Naive thymus-derived CD4-positive, alpha-beta T cell (primary cell): ENCODE measurements around the gene MPRIP. TPM values are rescaled to one million over a fixed set of nuclear protein-coding genes. Genes with fewer than 3 reads are reported as not detected.

ENCODE experiments used
- ATAC-seq: fragments of 150-1000 bp; cut with Tn5 transposase; 2 replicates; pipeline ENCODE4 v1.10.0; 2021; ENCODE audit warnings: mild to moderate bottlenecking, moderate library complexity
- CTCF ChIA-PET: fragments of 350-600 bp; sonication (Branson Sonifier 250); formaldehyde crosslinking; loops from one replicate; lab custom pipeline; 2021; ENCODE audit warnings: antibody characterized with exemption; lab: Charles Lee
- POLR2A ChIA-PET: fragments of 350-600 bp; sonication (Branson Sonifier 250); formaldehyde crosslinking; loops from one replicate; lab custom pipeline; 2021; ENCODE audit warnings: antibody characterized with exemption, inconsistent platforms; lab: Charles Lee
- DNase-seq, 9 donors: peaks; one replicate each; pipeline versions ENCODE4 v3.0.0 to v3.0.0-alpha.2; 2020 to 2022; ENCODE audit warnings: mixed read lengths in 1 of 9
- H3K27ac ChIP-seq: one replicate; pipeline ENCODE4 v1.7.0; 2013; ENCODE audit warnings: mild to moderate bottlenecking, low read depth, low read length, moderate library complexity
- H3K27me3 ChIP-seq, 2 donors: one replicate each; pipeline ENCODE4 v1.7.0; 2013; ENCODE audit warnings: low read length in 2 of 2, mild to moderate bottlenecking in 2 of 2, moderate library complexity in 2 of 2; ENCODE audit not compliant: control insufficient read depth in 2 of 2, insufficient read depth in 2 of 2
- H3K36me3 ChIP-seq, 3 experiments: 1 replicate in 2 of 3; 2 replicates in 1 of 3; pipeline ENCODE4 v1.7.0; 2013; ENCODE audit warnings: low read length in 3 of 3, mild to moderate bottlenecking in 3 of 3, moderate library complexity in 1 of 3; ENCODE audit not compliant: insufficient read depth in 3 of 3, control insufficient read depth in 2 of 3
- H3K4me1 ChIP-seq, 2 donors: one replicate each; pipeline ENCODE4 v1.7.0; 2013; ENCODE audit warnings: low read length in 2 of 2, mild to moderate bottlenecking in 2 of 2, moderate library complexity in 1 of 2; ENCODE audit not compliant: control insufficient read depth in 2 of 2, insufficient read depth in 2 of 2
- H3K4me3 ChIP-seq: 2 replicates; pipeline ENCODE4 v1.7.0; 2013; ENCODE audit warnings: mild to moderate bottlenecking, low read length
- H3K9me3 ChIP-seq, 3 experiments: 1 replicate in 2 of 3; 2 replicates in 1 of 3; pipeline ENCODE4 v1.7.0; 2013; ENCODE audit warnings: low read length in 3 of 3; ENCODE audit not compliant: control insufficient read depth in 2 of 3
- H3K27ac Mint-ChIP-seq, 9 donors: one replicate each; pipeline ENCODE4 v1.8.0; 2020 to 2022; ENCODE audit warnings: mixed read lengths in 9 of 9, mild to moderate bottlenecking in 8 of 9, moderate library complexity in 5 of 9, inconsistent platforms in 2 of 9
- H3K27me3 Mint-ChIP-seq, 5 donors: one replicate each; pipeline ENCODE4 v1.8.0; 2021 to 2022; ENCODE audit warnings: mixed read lengths in 5 of 5, mild to moderate bottlenecking in 1 of 5
- H3K36me3 Mint-ChIP-seq, 5 donors: one replicate each; pipeline ENCODE4 v1.8.0; 2020 to 2022; ENCODE audit warnings: mixed read lengths in 5 of 5, mild to moderate bottlenecking in 3 of 5, inconsistent platforms in 1 of 5
- H3K4me1 Mint-ChIP-seq, 7 donors: one replicate each; pipeline ENCODE4 v1.8.0; 2020 to 2022; ENCODE audit warnings: mixed read lengths in 7 of 7, mild to moderate bottlenecking in 3 of 7, inconsistent platforms in 1 of 7
- H3K4me3 Mint-ChIP-seq, 10 donors: one replicate each; pipeline ENCODE4 v1.8.0; 2020 to 2022; ENCODE audit warnings: mild to moderate bottlenecking in 10 of 10, mixed read lengths in 10 of 10, moderate library complexity in 6 of 10, inconsistent platforms in 2 of 10
- H3K9me3 Mint-ChIP-seq, 11 donors: one replicate each; pipeline ENCODE4 v1.8.0; 2020 to 2022; ENCODE audit warnings: mixed read lengths in 11 of 11, mild to moderate bottlenecking in 4 of 11, inconsistent platforms in 1 of 11, moderate library complexity in 1 of 11
- intact Hi-C, 2 donors: fragments of 100-400 bp; cut with micrococcal nuclease; formaldehyde crosslinking; loops; one replicate each; pipeline ENCODE4 v1.15.1; 2023
- polyA plus RNA-seq, 2 donors: library from polyadenylated mRNA; unstranded; fragments of 300-500 nt; fragmentation: Illumina TruSeq; gene quantifications; one replicate each; pipeline ENCODE4 v1.2.3, GENCODE V29; 2021
- total RNA-seq, 6 experiments: library from RNA in 5 of 6; stranded (reverse) in 5 of 6; gene quantifications; 1 replicate in 5 of 6; 2 replicates in 1 of 6; pipeline ENCODE4 v1.2.3 and lab custom pipeline; 2021 to 2026

The MPRIP gene
- total and polyA plus RNA-seq, 7 experiments from 2014 or later, result 18.6 to 259 (median 196) TPM

DNA sequence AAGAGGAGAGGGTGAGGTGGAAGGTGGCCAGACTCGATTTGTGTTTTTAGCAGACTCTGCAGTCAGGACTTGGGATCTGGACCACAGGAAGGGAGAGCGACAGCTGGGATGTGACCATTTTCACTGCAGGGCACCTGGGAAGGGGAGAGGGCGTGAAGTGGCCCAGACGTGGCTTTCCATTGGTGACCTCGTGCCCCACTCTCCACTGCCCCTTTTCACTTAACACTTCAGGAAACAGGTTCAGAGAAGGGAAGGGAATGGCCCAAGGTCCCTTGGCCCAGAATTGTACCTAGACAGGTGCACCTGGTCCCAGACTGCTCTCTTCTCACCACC is 22.9 kb upstream of the MPRIP start:
- no peaks in the 10 kb centered on the region for H3K36me3 ChIP-seq
- no peak overlapping the region for H3K27ac ChIP-seq
- intact Hi-C loops, result no loop called here
- no peak overlapping the region for H3K27ac Mint-ChIP-seq
- no peaks in the 10 kb centered on the region for H3K36me3 Mint-ChIP-seq
- H3K4me1 ChIP-seq, result peaks cover 12 to 20% of the 10 kb centered on the region in 2 donors
- ATAC-seq (no peak), DNase-seq (no peak)
- H3K9me3 ChIP-seq, result no peaks in the 10 kb centered on the region
- peaks cover 0 to 4% (median 0%) of the 10 kb centered on the region in 11 donors for H3K9me3 Mint-ChIP-seq
- peaks cover 22 to 34% (median 31%) of the 10 kb centered on the region in 7 donors for H3K4me1 Mint-ChIP-seq
- ChIA-PET POLR2A (no interaction called here), CTCF (interaction anchor here (0.8 kb wide), 1 partner anchor 26 kb away, joined by 3 read pairs; no protein-coding TSS in a partner anchor)
- no peaks in the 10 kb centered on the region for H3K27me3 ChIP-seq
- H3K4me3 ChIP-seq, result no peak overlapping the region
- no peak overlapping the region for H3K4me3 Mint-ChIP-seq
- peaks cover 0 to 3% (median 0%) of the 10 kb centered on the region in 5 donors for H3K27me3 Mint-ChIP-seq

DNA sequence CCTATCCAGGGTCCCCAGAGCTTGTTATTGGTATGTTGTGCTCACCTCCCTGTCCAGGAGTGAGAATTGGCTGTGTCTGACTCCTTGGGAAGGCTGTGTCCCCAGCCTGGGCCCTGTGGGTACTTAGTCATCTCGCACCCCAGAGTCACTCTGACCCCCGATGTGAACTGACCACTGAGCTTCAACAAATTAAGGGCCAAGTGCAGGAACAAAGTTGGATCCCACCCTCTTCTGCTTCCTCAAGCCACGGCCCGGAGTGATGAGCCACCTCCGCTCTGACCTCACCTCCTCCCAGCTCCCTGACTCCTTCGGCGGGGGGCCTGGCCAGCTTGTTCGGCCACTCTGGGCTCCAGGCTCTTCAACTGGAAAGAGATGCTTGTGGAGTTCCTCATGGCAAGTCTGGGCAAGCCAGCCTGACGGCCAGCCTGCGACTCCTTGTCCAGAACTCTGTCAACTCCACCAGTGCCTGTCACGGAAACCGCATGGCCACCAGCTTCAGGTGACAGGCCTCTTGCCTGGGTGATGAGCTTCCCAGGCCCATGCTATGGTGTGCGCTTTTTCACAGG is 22.3 kb upstream of the MPRIP start:
- DNase-seq (no peak), ATAC-seq (no peak)
- no peak overlapping the region for H3K27ac ChIP-seq
- Mint-ChIP-seq H3K36me3 (no peaks in the 10 kb centered on the region), H3K4me1 (peaks cover 22 to 33% (median 30%) of the 10 kb centered on the region in 7 donors), H3K4me3 (no peak overlapping the region), H3K9me3 (peaks cover 0 to 4% (median 0%) of the 10 kb centered on the region in 11 donors), H3K27ac (no peak overlapping the region), H3K27me3 (peaks cover 0 to 3% (median 0%) of the 10 kb centered on the region in 5 donors)
- no peaks in the 10 kb centered on the region for H3K27me3 ChIP-seq
- no peaks in the 10 kb centered on the region for H3K9me3 ChIP-seq
- ChIA-PET POLR2A (interaction anchor here (0.6 kb wide), 1 partner anchor 926 kb away, joined by 3 read pairs; no protein-coding TSS in a partner anchor), CTCF (interaction anchor here (0.8 kb wide), 1 partner anchor 25 kb away, joined by 3 read pairs; no protein-coding TSS in a partner anchor)
- no peak overlapping the region for H3K4me3 ChIP-seq
- H3K36me3 ChIP-seq, result no peaks in the 10 kb centered on the region
- H3K4me1 ChIP-seq, result peaks cover 12 to 19% of the 10 kb centered on the region in 2 donors
- intact Hi-C loops, result no loop called here

DNA sequence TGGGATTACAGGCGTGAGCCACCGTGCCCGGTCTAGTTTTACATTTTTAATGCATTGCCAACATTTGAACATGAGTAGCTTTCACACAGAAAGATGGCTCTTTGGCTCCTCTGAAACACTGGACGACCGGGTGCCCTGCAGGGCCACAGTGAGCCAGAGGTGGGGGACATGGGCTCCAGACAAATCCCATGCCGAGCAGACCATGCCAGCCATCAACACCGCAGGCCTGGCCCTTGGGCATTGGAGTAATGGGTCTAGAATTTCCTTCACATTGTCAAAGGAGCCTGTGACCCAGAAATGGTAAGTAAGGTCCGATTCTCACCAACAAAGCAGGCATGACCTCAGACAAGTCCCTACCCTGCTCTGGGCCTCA is 21.4 kb upstream of the MPRIP start:
- intact Hi-C loops, result no loop called here
- no peaks in the 10 kb centered on the region for H3K36me3 ChIP-seq
- H3K27ac Mint-ChIP-seq, result no peak overlapping the region
- DNase-seq (no peak), ATAC-seq (no peak)
- no peak overlapping the region for H3K4me3 Mint-ChIP-seq
- H3K4me1 ChIP-seq, result peaks cover 12 to 14% of the 10 kb centered on the region in 2 donors
- CTCF ChIA-PET, result no interaction called here
- H3K9me3 ChIP-seq, result no peaks in the 10 kb centered on the region
- H3K27ac ChIP-seq, result no peak overlapping the region
- no peaks in the 10 kb centered on the region for H3K27me3 ChIP-seq
- no peaks in the 10 kb centered on the region for H3K36me3 Mint-ChIP-seq
- no peak overlapping the region for H3K4me3 ChIP-seq
- H3K9me3 Mint-ChIP-seq, result peaks cover 0 to 2% (median 0%) of the 10 kb centered on the region in 11 donors
- no peaks in the 10 kb centered on the region for H3K27me3 Mint-ChIP-seq
- peaks cover 19 to 25% (median 21%) of the 10 kb centered on the region in 7 donors for H3K4me1 Mint-ChIP-seq
- POLR2A ChIA-PET, result no interaction called here

GRCh38 chr17:17021194-17021863 is 20.9 kb upstream of the MPRIP start:
- Mint-ChIP-seq H3K27ac (no peak overlapping the region), H3K27me3 (no peaks in the 10 kb centered on the region), H3K36me3 (no peaks in the 10 kb centered on the region), H3K4me3 (no peak overlapping the region), H3K9me3 (peaks cover 0 to 2% (median 0%) of the 10 kb centered on the region in 11 donors), H3K4me1 (peaks cover 15 to 19% (median 17%) of the 10 kb centered on the region in 7 donors)
- H3K9me3 ChIP-seq, result no peaks in the 10 kb centered on the region
- intact Hi-C loops, result no loop called here
- H3K36me3 ChIP-seq, result no peaks in the 10 kb centered on the region
- CTCF ChIA-PET, result no interaction called here
- POLR2A ChIA-PET, result no interaction called here
- peaks cover 8 to 14% of the 10 kb centered on the region in 2 donors for H3K4me1 ChIP-seq
- ATAC-seq (no peak), DNase-seq (no peak)
- H3K4me3 ChIP-seq, result no peak overlapping the region
- H3K27ac ChIP-seq, result no peak overlapping the region
- H3K27me3 ChIP-seq, result no peaks in the 10 kb centered on the region

DNA sequence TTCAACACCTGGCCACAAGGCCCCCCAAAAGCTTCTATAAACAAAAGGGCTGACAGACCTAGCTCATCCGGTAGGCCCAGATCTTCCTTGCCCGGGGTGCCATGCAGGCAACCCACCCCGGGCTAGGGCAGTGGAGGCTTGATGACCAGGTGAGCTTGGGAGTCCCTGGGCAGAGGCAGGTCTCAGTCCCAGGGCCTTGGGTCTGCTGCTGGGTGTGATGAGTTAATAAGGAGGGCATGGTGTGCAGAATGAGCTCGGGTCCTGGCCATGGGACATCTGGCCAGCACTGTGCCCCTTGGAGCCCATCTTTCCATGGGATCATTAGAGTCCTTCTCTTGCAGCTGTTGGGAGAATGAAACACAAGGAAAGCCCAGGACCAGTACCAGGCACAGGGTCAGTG is 20.2 kb upstream of the MPRIP start:
- no peak overlapping the region for H3K27ac ChIP-seq
- H3K36me3 ChIP-seq, result no peaks in the 10 kb centered on the region
- intact Hi-C loops, result no loop called here
- H3K4me3 Mint-ChIP-seq, result no peak overlapping the region
- CTCF ChIA-PET, result no interaction called here
- no peak overlapping the region for H3K4me3 ChIP-seq
- no peaks in the 10 kb centered on the region for H3K36me3 Mint-ChIP-seq
- H3K27ac Mint-ChIP-seq, result no peak overlapping the region
- no peaks in the 10 kb centered on the region for H3K27me3 ChIP-seq
- H3K27me3 Mint-ChIP-seq, result no peaks in the 10 kb centered on the region
- H3K9me3 Mint-ChIP-seq, result peaks cover 0 to under 1% (median 0%) of the 10 kb centered on the region in 11 donors
- peaks cover 9 to 13% (median 10%) of the 10 kb centered on the region in 7 donors for H3K4me1 Mint-ChIP-seq
- H3K9me3 ChIP-seq, result no peaks in the 10 kb centered on the region
- DNase-seq (no peak), ATAC-seq (no peak)
- peaks cover 1 to 7% of the 10 kb centered on the region in 2 donors for H3K4me1 ChIP-seq
- POLR2A ChIA-PET, result no interaction called here

GRCh38 chr17:17022456-17022855 is 19.8 kb upstream of the MPRIP start:
- H3K4me3 ChIP-seq, result no peak overlapping the region
- no peaks in the 10 kb centered on the region for H3K9me3 ChIP-seq
- H3K4me1 ChIP-seq, result peaks cover 0 to 7% of the 10 kb centered on the region in 2 donors
- ChIA-PET CTCF (no interaction called here), POLR2A (no interaction called here)
- no peaks in the 10 kb centered on the region for H3K36me3 Mint-ChIP-seq
- H3K27me3 Mint-ChIP-seq, result no peaks in the 10 kb centered on the region
- no peaks in the 10 kb centered on the region for H3K36me3 ChIP-seq
- ATAC-seq (no peak), DNase-seq (no peak)
- no peak overlapping the region for H3K4me3 Mint-ChIP-seq
- no peaks in the 10 kb centered on the region for H3K27me3 ChIP-seq
- H3K9me3 Mint-ChIP-seq, result no peaks in the 10 kb centered on the region
- no peak overlapping the region for H3K27ac Mint-ChIP-seq
- intact Hi-C loops, result no loop called here
- no peak overlapping the region for H3K27ac ChIP-seq
- peaks cover 5 to 8% (median 7%) of the 10 kb centered on the region in 7 donors for H3K4me1 Mint-ChIP-seq
